H9 (cell line): ENCODE measurements around the gene SELENOM. TPM values are rescaled to one million over a fixed set of nuclear protein-coding genes. Genes with fewer than 3 reads are reported as not detected.
"Not testable (repeated sequence)": the region's sequence is repeated elsewhere in the genome, so short reads cannot be mapped to it uniquely, and the experiment has no call there.

Experiments
- DNase-seq: peaks from one replicate; pipeline ENCODE4 v3.0.0-alpha.2; 2017
- H2AFZ ChIP-seq: one replicate; pipeline ENCODE4 v1.6.1; 2013; ENCODE audit warnings: mild to moderate bottlenecking, low read length, control low read depth, moderate library complexity
- H2AK5ac ChIP-seq: 2 replicates; pipeline ENCODE4 v1.6.1; 2013; ENCODE audit warnings: low read length, control low read depth, mixed read lengths; ENCODE audit not compliant: insufficient read length
- H2BK120ac ChIP-seq: one replicate; pipeline ENCODE4 v1.6.1; 2013; ENCODE audit warnings: low read depth, mild to moderate bottlenecking, low read length, control low read depth, inconsistent platforms; ENCODE audit not compliant: poor library complexity, severe bottlenecking
- H2BK12ac ChIP-seq: 2 replicates; pipeline ENCODE4 v1.6.1; 2013; ENCODE audit warnings: low read length, control low read depth, mixed read lengths, low read depth; ENCODE audit not compliant: insufficient read length
- H2BK15ac ChIP-seq: 2 replicates; pipeline ENCODE4 v1.6.1; 2013; ENCODE audit warnings: low read depth, low read length, control low read depth
- H2BK20ac ChIP-seq: one replicate; pipeline ENCODE4 v1.6.1; 2013; ENCODE audit warnings: low read depth, mild to moderate bottlenecking, low read length, control low read depth, inconsistent platforms; ENCODE audit not compliant: poor library complexity, severe bottlenecking
- H2BK5ac ChIP-seq: 2 replicates; pipeline ENCODE4 v1.6.1; 2013; ENCODE audit warnings: low read length, control low read depth, mixed read lengths; ENCODE audit not compliant: insufficient read length
- H3K14ac ChIP-seq: 2 replicates; pipeline ENCODE4 v1.6.1; 2013; ENCODE audit warnings: low read length, control low read depth; ENCODE audit not compliant: insufficient read depth
- H3K18ac ChIP-seq: 2 replicates; pipeline ENCODE4 v1.6.1; 2013; ENCODE audit warnings: low read depth, mild to moderate bottlenecking, mixed read lengths, low read length, control low read depth; ENCODE audit not compliant: insufficient read length
- H3K23ac ChIP-seq: 2 replicates; pipeline ENCODE4 v1.6.1; 2013; ENCODE audit warnings: low read length, control low read depth, mixed read lengths, low read depth; ENCODE audit not compliant: insufficient read length
- H3K23me2 ChIP-seq: 2 replicates; pipeline ENCODE4 v1.6.1; 2013; ENCODE audit warnings: low read depth, mild to moderate bottlenecking, mixed read lengths, low read length, control low read depth; ENCODE audit not compliant: insufficient read length, poor library complexity, severe bottlenecking
- H3K27ac ChIP-seq: 2 replicates; pipeline ENCODE4 v1.5.1; 2013; ENCODE audit warnings: low read length, control low read depth, mixed read lengths, low read depth; ENCODE audit not compliant: insufficient read length
- H3K27me3 ChIP-seq: 2 replicates; pipeline ENCODE4 v1.6.1; 2013; ENCODE audit warnings: low read length, control low read depth, inconsistent platforms; ENCODE audit not compliant: insufficient read depth
- H3K4ac ChIP-seq: 2 replicates; pipeline ENCODE4 v1.6.1; 2013; ENCODE audit warnings: low read depth, mild to moderate bottlenecking, control low read depth, inconsistent platforms, low read length, moderate library complexity
- H3K4me1 ChIP-seq: 2 replicates; pipeline ENCODE4 v1.6.1; 2013; ENCODE audit warnings: low read length, control low read depth, inconsistent platforms; ENCODE audit not compliant: insufficient read depth
- H3K4me2 ChIP-seq: 2 replicates; pipeline ENCODE4 v1.6.1; 2013; ENCODE audit warnings: low read length, control low read depth, mixed read lengths; ENCODE audit not compliant: insufficient read length, insufficient read depth
- H3K56ac ChIP-seq: 2 replicates; pipeline ENCODE4 v1.6.1; 2013; ENCODE audit warnings: low read depth, mild to moderate bottlenecking, mixed read lengths, low read length, control low read depth; ENCODE audit not compliant: insufficient read length
- H3K79me1 ChIP-seq: 2 replicates; pipeline ENCODE4 v1.6.1; 2013; ENCODE audit warnings: low read depth, mild to moderate bottlenecking, moderate library complexity, low read length, control low read depth, inconsistent platforms; ENCODE audit not compliant: insufficient read depth, poor library complexity, severe bottlenecking
- H3K79me2 ChIP-seq: 2 replicates; pipeline ENCODE4 v1.6.1; 2013; ENCODE audit warnings: low read length, control low read depth, inconsistent platforms; ENCODE audit not compliant: insufficient read depth
- H3K9ac ChIP-seq: 2 replicates; pipeline ENCODE4 v1.6.1; 2013; ENCODE audit warnings: low read length, control low read depth, mixed read lengths; ENCODE audit not compliant: insufficient read length; ENCODE audit errors: extremely low read depth
- H3K9me3 ChIP-seq: one replicate; pipeline ENCODE4 v1.6.1; 2013; ENCODE audit warnings: low read depth, low read length, inconsistent platforms; ENCODE audit not compliant: control insufficient read depth
- H3T11ph ChIP-seq: one replicate; pipeline ENCODE4 v1.6.1; 2013; ENCODE audit warnings: mild to moderate bottlenecking, low read length, control low read depth, inconsistent platforms
- H4K20me1 ChIP-seq: one replicate; pipeline ENCODE4 v1.6.1; 2013; ENCODE audit not compliant: control insufficient read depth, insufficient read length, insufficient read depth
- H4K5ac ChIP-seq: 2 replicates; pipeline ENCODE4 v1.6.1; 2013; ENCODE audit warnings: low read depth, mild to moderate bottlenecking, mixed read lengths, low read length, control low read depth; ENCODE audit not compliant: insufficient read length
- H4K8ac ChIP-seq: replicated peaks from 2 replicates; pipeline ENCODE4 v1.6.1; 2013; ENCODE audit warnings: low read length, control low read depth, mixed read lengths, low read depth; ENCODE audit not compliant: insufficient read length
- H4K91ac ChIP-seq: 2 replicates; pipeline ENCODE4 v1.6.1; 2013; ENCODE audit warnings: low read depth, mild to moderate bottlenecking, moderate library complexity, mixed read lengths, low read length, control low read depth; ENCODE audit not compliant: insufficient read length
- H3K27ac Mint-ChIP-seq, 3 experiments: 2 replicates in 2 of 3; 3 replicates in 1 of 3; pipeline ENCODE4 v1.8.0; 2020 to 2021; ENCODE audit warnings: mixed read lengths in 3 of 3, mild to moderate bottlenecking in 1 of 3, moderate library complexity in 1 of 3
- H3K27me3 Mint-ChIP-seq: 2 replicates; pipeline ENCODE4 v1.8.0; 2021; ENCODE audit warnings: low read depth, mild to moderate bottlenecking, moderate library complexity, mixed read lengths
- H3K36me3 Mint-ChIP-seq, 3 experiments: 2 replicates in 2 of 3; 3 replicates in 1 of 3; pipeline ENCODE4 v1.8.0; 2020 to 2021; ENCODE audit warnings: low read depth in 3 of 3, mixed read lengths in 3 of 3; ENCODE audit not compliant: insufficient read depth in 1 of 3
- H3K4me1 Mint-ChIP-seq, 2 experiments: 2 replicates each; pipeline ENCODE4 v1.8.0; 2020; ENCODE audit warnings: mixed read lengths in 2 of 2
- H3K4me3 Mint-ChIP-seq, 2 experiments: 2 replicates in 1 of 2; 3 replicates in 1 of 2; pipeline ENCODE4 v1.8.0; 2020 to 2021; ENCODE audit warnings: mild to moderate bottlenecking in 2 of 2, mixed read lengths in 2 of 2, moderate library complexity in 1 of 2
- H3K9me3 Mint-ChIP-seq, 2 experiments: 2 replicates in 1 of 2; 3 replicates in 1 of 2; pipeline ENCODE4 v1.8.0; 2020; ENCODE audit warnings: mild to moderate bottlenecking in 2 of 2, mixed read lengths in 2 of 2, moderate library complexity in 1 of 2
- CTCF ChIP-seq: fragments of 200-600 bp; sonication (generic); conservative IDR thresholded peaks from 3 replicates; pipeline ENCODE4 v1.8.0; 2021; ENCODE audit warnings: antibody characterized with exemption, mild to moderate bottlenecking
- WGBS: extraction: QIAGEN DNeasy Blood & Tissue Kit; methylation state at CpG from one replicate; pipeline ENCODE4 v1.1.7; 2013; ENCODE audit warnings: missing lambda C conversion rate, low lambda C conversion rate, mixed read lengths; ENCODE audit not compliant: insufficient read length; ENCODE audit errors: extremely low coverage; 5-methylcytosine and 5-hydroxymethylcytosine counted together
- total RNA-seq: library from RNA; stranded (reverse); gene quantifications from 2 replicates; pipeline ENCODE4 v1.2.1, GENCODE V29; 2021

SELENOM gene
- total RNA-seq, 1 experiment from 2014 or later: 18.6 TPM

DNA sequence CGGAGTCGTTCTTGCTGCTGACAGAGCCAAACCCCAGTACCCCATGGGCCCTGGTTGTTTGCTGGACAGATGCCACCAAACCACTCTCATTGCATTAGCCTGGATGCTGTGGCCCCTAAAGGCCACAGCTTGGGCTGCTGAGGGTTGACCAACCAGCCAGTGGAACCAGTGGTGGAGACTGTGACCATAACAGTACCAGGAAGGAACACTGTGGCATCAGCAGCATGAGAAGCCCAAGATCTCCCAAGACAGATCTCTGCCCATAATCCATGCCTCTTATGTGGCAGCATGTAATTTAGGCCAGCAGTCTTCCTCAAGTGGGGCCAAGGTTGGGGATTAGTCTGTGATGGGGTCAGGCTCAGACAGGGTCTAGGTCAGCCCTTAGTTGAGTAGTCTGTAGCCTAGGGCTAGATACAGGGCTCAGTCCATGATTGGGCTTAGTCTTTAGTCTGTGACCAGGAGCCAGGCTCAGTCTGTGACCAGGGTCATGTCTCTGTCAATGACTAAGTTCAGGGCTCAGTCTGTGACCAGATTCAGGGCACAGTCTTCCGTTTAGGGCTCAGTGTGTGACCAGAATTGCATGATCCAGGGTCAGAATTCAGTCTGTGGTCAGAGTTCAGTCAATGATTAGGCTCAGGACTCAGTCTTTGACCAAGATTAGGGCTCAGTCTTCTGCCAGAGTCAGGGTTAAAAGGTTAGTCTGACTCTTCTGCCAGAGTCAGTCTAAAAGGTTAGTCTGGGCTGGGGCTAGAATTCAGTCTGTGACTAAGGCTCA is 10.9 kb upstream of the SELENOM start:
- H3K4me1 ChIP-seq: peaks cover 5% of the 10 kb centered on the region
- no peak overlapping the region for H2BK5ac ChIP-seq
- H3K4me2 ChIP-seq: no peak overlapping the region
- H2BK20ac ChIP-seq: no peak overlapping the region
- H3K9ac ChIP-seq: no peak overlapping the region
- H2BK120ac ChIP-seq: no peak overlapping the region
- no peak overlapping the region for H3K4ac ChIP-seq
- no peak overlapping the region for H2BK12ac ChIP-seq
- H2BK15ac ChIP-seq: no peak overlapping the region
- Mint-ChIP-seq H3K4me1 (peaks cover 16 to 23% of the 10 kb centered on the region in 2 experiments), H3K4me3 (no peak overlapping the region), H3K9me3 (no peaks in the 10 kb centered on the region), H3K36me3 (no peaks in the 10 kb centered on the region), H3K27me3 (peaks cover 7% of the 10 kb centered on the region), H3K27ac (no peak overlapping the region)
- no peak overlapping the region for H3T11ph ChIP-seq
- DNase-seq: no peak
- no peak for TF ChIP-seq CTCF
- no peak overlapping the region for H4K91ac ChIP-seq
- H3K23ac ChIP-seq: no peak overlapping the region
- H4K8ac ChIP-seq: no peak overlapping the region
- no peak overlapping the region for H2AK5ac ChIP-seq
- H3K14ac ChIP-seq: no peak overlapping the region
- H3K9me3 ChIP-seq: no peaks in the 10 kb centered on the region
- H3K27me3 ChIP-seq: no peaks in the 10 kb centered on the region
- no peak overlapping the region for H3K18ac ChIP-seq
- no peak overlapping the region for H3K56ac ChIP-seq
- no peaks in the 10 kb centered on the region for H3K79me2 ChIP-seq
- no peak overlapping the region for H2AFZ ChIP-seq
- no peak overlapping the region for H3K27ac ChIP-seq
- H3K79me1 ChIP-seq: no peaks in the 10 kb centered on the region
- no peak overlapping the region for H4K5ac ChIP-seq
- no peaks in the 10 kb centered on the region for H3K23me2 ChIP-seq
- no CpG with 5 or more reads among the region's 3 CpGs for WGBS
- no peaks in the 10 kb centered on the region for H4K20me1 ChIP-seq

GRCh38 chr22:31112547-31113091 is 5.3 kb upstream of the SELENOM start:
- not testable (repeated sequence) for H2BK20ac ChIP-seq, H3K27me3 ChIP-seq, H2BK12ac ChIP-seq, H3K27ac ChIP-seq, H3K4me3 Mint-ChIP-seq, H3K23ac ChIP-seq, H4K8ac ChIP-seq, H3K18ac ChIP-seq, H3K56ac ChIP-seq, H3K4me2 ChIP-seq, H3K27me3 Mint-ChIP-seq, H3K36me3 Mint-ChIP-seq, H3T11ph ChIP-seq, H4K20me1 ChIP-seq, H3K4ac ChIP-seq, H3K79me1 ChIP-seq, H3K4me1 ChIP-seq, H2BK5ac ChIP-seq, H3K9me3 ChIP-seq, H2BK120ac ChIP-seq, H3K9ac ChIP-seq, H2BK15ac ChIP-seq, H3K27ac Mint-ChIP-seq, H4K91ac ChIP-seq, H3K4me1 Mint-ChIP-seq, H2AK5ac ChIP-seq, H3K9me3 Mint-ChIP-seq, DNase-seq, H4K5ac ChIP-seq, H2AFZ ChIP-seq, H3K23me2 ChIP-seq, H3K14ac ChIP-seq, H3K79me2 ChIP-seq
- WGBS: no CpG with 5 or more reads among the region's 7 CpGs
